GM13977 (cell line): ENCODE data around the gene GSTP1.

ENCODE experiments used
- DNase-seq: peaks from one replicate; pipeline ENCODE4 v3.0.0; 2012; ENCODE audit warnings: low spot score
- CTCF ChIP-seq: IDR thresholded peaks from 2 replicates; pipeline ENCODE4 v1.5.1; 2012; ENCODE audit warnings: mild to moderate bottlenecking, control low read depth; ENCODE audit not compliant: insufficient read depth; ENCODE audit errors: extremely low read depth, missing control alignments
- in situ Hi-C: fragments of 300-500 bp; cut with MboI; formaldehyde crosslinking; loops from one replicate; pipeline ENCODE4 v1.12.0; 2022; ENCODE audit warnings: low sequenced_read_pairs, low pct_unique_long_range_greater_than_20kb, mixed read lengths, inconsistent platforms; ENCODE audit not compliant: unreplicated experiment

Gene GSTP1

GRCh38 chr11:67577951-67578350 lies 5.7 kb upstream of the GSTP1 start:
- DNase-seq, result no peak
- no peak for TF ChIP-seq CTCF
- in situ Hi-C loops, result no loop called here

- DNase-seq, result no peak
- in situ Hi-C loops, result no loop called here
- TF ChIP-seq CTCF, result no peak
Measured at GRCh38 chr11:67581469-67581868, 2.1 kb upstream of the GSTP1 start.

- TF ChIP-seq CTCF, result no peak
- DNase-seq, result no peak
- in situ Hi-C loops, result no loop called here
Measured at GRCh38 chr11:67582011-67582410, 1.6 kb upstream of the GSTP1 start.

GRCh38 chr11:67584205-67584880 lies 731 bp downstream of the GSTP1 start:
- in situ Hi-C loops, result no loop called here
- DNase-seq, result peak; percentile 43
- TF ChIP-seq CTCF, result no peak

DNA sequence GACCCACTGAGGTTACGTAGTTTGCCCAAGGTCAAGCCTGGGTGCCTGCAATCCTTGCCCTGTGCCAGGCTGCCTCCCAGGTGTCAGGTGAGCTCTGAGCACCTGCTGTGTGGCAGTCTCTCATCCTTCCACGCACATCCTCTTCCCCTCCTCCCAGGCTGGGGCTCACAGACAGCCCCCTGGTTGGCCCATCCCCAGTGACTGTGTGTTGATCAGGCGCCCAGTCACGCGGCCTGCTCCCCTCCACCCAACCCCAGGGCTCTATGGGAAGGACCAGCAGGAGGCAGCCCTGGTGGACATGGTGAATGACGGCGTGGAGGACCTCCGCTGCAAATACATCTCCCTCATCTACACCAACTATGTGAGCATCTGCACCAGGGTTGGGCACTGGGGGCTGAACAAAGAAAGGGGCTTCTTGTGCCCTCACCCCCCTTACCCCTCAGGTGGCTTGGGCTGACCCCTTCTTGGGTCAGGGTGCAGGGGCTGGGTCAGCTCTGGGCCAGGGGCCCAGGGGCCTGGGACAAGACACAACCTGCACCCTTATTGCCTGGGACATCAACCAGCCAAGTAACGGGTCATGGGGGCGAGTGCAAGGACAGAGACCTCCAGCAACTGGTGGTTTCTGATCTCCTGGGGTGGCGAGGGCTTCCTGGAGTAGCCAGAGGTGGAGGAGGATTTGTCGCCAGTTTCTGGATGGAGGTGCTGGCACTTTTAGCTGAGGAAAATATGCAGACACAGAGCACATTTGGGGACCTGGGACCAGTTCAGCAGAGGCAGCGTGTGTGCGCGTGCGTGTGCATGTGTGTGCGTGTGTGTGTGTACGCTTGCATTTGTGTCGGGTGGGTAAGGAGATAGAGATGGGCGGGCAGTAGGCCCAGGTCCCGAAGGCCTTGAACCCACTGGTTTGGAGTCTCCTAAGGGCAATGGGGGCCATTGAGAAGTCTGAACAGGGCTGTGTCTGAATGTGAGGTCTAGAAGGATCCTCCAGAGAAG lies 1.6 kb downstream of the GSTP1 start:
- in situ Hi-C loops, result no loop called here
- TF ChIP-seq CTCF, result no peak
- no peak for DNase-seq

- TF ChIP-seq CTCF, result no peak
- in situ Hi-C loops, result no loop called here
- no peak for DNase-seq
Measured at GRCh38 chr11:67585911-67586310, 2.3 kb downstream of the GSTP1 start.
